D721Med (cell line): ENCODE data around the gene NDUFAB1.
"Not testable (repeated sequence)": the region's sequence is repeated elsewhere in the genome, so short reads cannot be mapped to it uniquely, and the experiment has no call there.

Experiments
- DNase-seq: peaks from one replicate; pipeline ENCODE4 v3.0.0; 2011; ENCODE audit warnings: low spot score; ENCODE audit not compliant: insufficient read length
- FAIRE-seq: peaks from 2 replicates; lab custom pipeline; 2011; peaks lifted over from hg19 to GRCh38; lab: Jason Lieb, UNC
- TF ChIP-seq, protein P1 (sequence below): IDR thresholded peaks from 2 replicates; pipeline ENCODE4 v1.5.1; 2012; ENCODE audit warnings: mild to moderate bottlenecking, control low read depth; ENCODE audit not compliant: insufficient read depth; ENCODE audit errors: missing control alignments

Gene NDUFAB1

DNA sequence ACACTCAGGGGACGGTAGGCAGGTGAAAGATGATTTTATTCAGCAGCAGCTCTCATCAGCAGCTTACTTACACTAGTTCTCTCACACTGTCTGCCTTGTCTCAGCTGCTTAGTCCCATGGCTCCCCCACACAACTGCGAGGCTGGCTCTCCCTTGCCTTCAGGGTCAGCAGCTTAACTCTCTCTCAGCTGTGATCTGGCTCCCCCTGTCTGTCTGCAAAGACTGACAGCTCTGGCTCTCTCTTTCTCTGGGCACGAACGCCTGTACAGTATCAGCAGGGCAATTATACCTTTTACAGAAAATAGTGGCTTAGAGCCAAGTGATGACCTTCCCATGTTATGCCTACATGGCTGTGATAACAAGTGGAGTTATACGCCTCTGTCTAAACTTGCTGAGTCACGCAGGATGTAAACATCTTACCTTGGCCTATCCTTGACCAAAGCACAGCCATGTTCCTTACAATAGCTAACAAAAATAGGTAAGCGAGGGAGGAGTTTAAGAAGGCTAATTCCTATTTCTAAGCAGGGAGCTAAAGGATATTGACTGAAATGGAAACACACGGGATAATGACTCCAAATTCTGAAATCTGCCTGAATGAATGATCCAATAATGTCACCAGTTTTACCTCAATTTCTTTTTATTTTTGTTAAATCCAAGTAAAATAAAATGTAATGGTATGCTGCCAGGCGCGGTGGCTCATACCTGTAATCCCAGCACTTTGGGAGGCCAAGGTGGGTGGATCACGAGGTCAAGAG, 1.1 kb upstream of the NDUFAB1 start:
- no peak for FAIRE-seq
- no peak for DNase-seq
- TF ChIP-seq, protein P1, sequence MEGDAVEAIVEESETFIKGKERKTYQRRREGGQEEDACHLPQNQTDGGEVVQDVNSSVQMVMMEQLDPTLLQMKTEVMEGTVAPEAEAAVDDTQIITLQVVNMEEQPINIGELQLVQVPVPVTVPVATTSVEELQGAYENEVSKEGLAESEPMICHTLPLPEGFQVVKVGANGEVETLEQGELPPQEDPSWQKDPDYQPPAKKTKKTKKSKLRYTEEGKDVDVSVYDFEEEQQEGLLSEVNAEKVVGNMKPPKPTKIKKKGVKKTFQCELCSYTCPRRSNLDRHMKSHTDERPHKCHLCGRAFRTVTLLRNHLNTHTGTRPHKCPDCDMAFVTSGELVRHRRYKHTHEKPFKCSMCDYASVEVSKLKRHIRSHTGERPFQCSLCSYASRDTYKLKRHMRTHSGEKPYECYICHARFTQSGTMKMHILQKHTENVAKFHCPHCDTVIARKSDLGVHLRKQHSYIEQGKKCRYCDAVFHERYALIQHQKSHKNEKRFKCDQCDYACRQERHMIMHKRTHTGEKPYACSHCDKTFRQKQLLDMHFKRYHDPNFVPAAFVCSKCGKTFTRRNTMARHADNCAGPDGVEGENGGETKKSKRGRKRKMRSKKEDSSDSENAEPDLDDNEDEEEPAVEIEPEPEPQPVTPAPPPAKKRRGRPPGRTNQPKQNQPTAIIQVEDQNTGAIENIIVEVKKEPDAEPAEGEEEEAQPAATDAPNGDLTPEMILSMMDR = peak; percentile 42

DNA sequence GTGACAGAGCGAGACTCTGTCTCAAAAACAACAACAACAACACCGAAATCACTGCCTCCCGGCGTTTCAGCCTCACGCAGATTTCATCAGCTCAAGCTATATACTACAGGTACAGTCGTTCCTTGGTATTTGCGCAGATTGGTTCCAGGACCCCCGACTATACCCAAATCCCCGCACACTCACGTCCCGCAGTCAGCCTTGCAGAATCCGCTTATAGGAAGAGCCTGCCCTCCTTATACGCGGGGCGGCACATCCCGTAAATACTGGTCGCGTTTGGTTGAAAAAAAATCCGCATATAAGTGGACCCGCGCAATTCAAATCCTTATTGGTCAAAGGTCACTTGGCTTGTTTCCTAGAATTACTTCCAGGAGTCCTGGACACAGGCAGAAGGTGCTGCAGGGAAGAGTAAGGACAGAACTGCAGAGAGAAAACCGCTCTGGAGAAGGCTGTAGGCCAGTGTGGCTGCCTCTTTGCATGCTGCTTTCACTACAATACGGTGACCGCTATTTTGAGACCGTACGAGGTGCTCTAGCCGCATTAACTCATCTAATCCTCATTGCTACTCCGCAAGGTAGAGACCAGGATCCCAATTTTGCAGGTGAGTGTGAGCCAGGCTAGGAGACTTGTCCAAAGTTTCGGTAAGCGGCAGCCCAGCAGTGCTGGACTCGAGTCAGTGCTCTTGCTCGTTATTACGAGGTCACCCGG, 718 bp downstream of the NDUFAB1 start:
- DNase-seq (no peak), FAIRE-seq (no peak)
- TF ChIP-seq, protein P1 = no peak

DNA sequence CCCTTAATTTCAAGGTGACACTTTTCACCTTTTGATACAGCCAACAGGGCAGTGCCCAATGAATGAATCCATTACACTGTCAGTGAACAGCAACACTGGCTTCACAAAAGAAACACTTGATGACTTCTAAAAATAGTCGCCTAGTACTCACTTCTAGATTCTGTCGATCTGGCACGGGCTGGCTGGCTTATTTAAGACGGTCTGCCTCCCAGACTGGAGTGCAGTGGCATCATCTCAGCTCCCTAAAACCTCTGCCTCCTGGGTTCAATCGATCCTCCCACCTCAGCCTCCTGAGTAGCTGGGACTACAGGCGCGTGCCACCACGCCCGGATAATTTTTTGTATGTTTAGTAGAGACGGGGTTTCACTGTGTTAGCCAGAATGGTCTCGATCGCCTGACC, 1.9 kb downstream of the NDUFAB1 start:
- DNase-seq (no peak), FAIRE-seq (no peak)
- TF ChIP-seq, protein P1 = no peak

DNA sequence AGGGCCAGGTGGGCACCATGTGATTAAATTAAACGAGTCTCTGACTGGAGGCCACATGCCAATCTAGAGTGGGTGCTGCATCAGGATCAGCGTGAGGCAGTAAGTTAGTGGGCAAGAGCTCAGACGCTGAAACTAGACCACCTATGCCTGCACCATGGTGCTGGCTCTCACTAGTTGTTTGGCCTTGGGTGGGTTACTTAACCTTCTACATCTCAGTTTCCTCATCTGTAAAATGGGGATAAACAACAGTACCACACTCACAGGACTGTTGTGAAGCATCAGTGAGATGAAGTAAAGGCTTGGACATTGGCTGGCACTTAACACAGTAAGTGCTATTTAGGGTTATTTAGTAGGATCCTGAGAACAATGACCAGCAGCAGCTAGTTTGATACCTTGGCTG, 5.9 kb downstream of the NDUFAB1 start:
- TF ChIP-seq, protein P1 = no peak
- no peak for DNase-seq
- no peak for FAIRE-seq

DNA sequence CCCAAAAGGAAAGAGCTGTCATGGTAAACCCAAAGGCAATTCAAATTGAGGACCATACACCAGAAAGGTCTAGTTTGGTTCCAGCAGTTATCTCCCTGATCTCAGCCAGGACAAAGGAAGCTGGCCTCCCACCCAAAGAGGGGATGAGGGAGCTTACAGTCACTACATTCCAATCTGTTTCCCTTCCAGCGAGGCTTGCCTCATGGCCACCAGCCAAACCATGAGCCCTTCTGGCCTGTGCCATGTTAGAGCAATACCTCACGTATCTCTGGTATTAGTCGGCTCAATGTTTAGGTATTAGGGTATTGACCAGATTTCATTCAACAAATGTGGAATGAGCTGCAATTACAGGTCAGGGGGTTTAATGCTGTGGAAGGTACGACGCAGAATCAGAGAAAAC, 8.4 kb downstream of the NDUFAB1 start:
- FAIRE-seq (no peak), DNase-seq (no peak)
- TF ChIP-seq, protein P1 = no peak

DNA sequence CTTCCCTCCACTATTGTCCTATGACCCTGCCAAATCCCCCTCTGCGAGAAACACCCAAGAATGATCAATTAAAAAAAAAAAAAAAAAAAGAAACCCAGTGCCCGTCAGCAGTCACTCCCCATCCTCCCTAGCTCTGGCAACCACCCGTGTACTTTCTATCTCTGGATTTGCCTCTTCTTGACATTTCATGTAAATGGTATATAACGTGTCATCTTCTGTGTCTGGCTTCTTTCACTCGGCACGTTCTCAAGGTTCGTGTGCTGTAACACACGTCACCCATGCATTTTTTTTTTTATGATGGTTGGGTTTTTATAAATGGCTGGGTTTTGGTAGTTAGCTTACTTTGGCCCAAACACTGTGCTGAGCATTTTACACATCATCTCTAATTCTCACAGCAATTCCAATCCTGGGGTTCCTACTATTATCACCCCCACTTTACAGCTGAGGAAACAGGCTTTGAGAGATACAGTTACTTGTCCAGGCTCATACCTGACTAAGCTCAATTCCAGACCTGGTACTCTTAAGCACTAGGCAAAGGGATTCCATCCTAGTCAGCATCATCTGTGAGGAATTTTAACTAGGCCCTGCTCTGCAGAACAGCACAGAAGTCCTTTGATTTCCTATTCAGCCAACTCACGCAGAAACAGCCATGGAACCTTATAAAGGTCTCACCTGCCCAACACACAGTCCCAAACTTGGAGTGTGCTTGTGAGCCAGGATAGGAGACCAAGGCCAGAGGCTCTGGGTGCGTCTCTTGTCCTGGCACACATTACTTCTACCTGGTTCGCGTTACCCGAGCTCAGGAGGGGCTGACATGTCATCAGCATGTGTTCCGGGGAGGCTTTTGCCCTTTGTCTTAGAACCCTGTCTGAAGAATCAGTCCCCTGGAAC, 11.7 kb downstream of the NDUFAB1 start:
- TF ChIP-seq, protein P1 = no peak
- no peak for DNase-seq
- no peak for FAIRE-seq

DNA sequence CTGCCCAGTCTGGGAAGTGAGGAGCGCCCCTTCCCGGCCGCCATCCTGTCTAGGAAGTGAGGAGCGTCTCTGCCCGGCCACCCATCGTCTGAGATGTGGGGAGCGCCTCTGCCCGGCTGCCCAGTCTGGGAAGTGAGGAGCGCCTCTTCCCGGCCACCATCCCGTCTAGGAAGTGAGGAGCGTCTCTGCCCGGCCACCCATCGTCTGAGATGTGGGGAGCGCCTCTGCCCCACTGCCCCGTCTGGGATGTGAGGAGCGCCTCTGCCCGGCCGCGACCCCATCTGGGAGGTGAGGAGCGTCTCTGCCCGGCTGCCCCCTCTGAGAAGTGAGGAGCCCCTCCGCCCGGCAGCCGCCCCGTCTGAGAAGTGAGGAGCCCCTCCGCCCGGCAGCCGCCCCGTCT, 12.8 kb downstream of the NDUFAB1 start:
- FAIRE-seq, DNase-seq: not testable (repeated sequence)
